IPS-15b (cell line): ENCODE data around the gene CHKB.
"Not testable (repeated sequence)": the region's sequence is repeated elsewhere in the genome, so short reads cannot be mapped to it uniquely, and the experiment has no call there.

Experiments used
- H3K27me3 ChIP-seq: one replicate; pipeline ENCODE4 v1.6.1; 2013; ENCODE audit warnings: low read length; ENCODE audit not compliant: control insufficient read depth, insufficient read depth
- H3K36me3 ChIP-seq: one replicate; pipeline ENCODE4 v1.6.1; 2013; ENCODE audit warnings: low read length; ENCODE audit not compliant: control insufficient read depth, insufficient read depth
- H3K4me1 ChIP-seq: one replicate; pipeline ENCODE4 v1.6.1; 2013; ENCODE audit warnings: mild to moderate bottlenecking, low read length; ENCODE audit not compliant: control insufficient read depth, insufficient read depth
- H3K4me3 ChIP-seq: one replicate; pipeline ENCODE4 v1.5.1; 2013; ENCODE audit warnings: low read depth, low read length
- H3K9ac ChIP-seq: one replicate; pipeline ENCODE4 v1.6.1; 2013; ENCODE audit warnings: low read depth, mild to moderate bottlenecking, low read length
- H3K9me3 ChIP-seq: one replicate; pipeline ENCODE4 v1.6.1; 2013; ENCODE audit warnings: mild to moderate bottlenecking, low read length; ENCODE audit not compliant: control insufficient read depth, insufficient read depth

CHKB gene

GRCh38 chr22:50548040-50548920, 34.4 kb downstream of the CHKB start:
- no peaks in the 10 kb centered on the region for H3K36me3 ChIP-seq
- H3K9ac ChIP-seq, result no peak overlapping the region
- H3K9me3 ChIP-seq, result no peaks in the 10 kb centered on the region
- H3K4me1 ChIP-seq, result peaks cover 2% of the 10 kb centered on the region
- H3K27me3 ChIP-seq, result peaks cover 30% of the 10 kb centered on the region
- no peak overlapping the region for H3K4me3 ChIP-seq

- peaks cover 30% of the 10 kb centered on the region for H3K27me3 ChIP-seq
- H3K4me3 ChIP-seq, result no peak overlapping the region
- no peaks in the 10 kb centered on the region for H3K36me3 ChIP-seq
- H3K9ac ChIP-seq, result no peak overlapping the region
- no peaks in the 10 kb centered on the region for H3K9me3 ChIP-seq
- H3K4me1 ChIP-seq, result peaks cover 2% of the 10 kb centered on the region
Measured at GRCh38 chr22:50547263-50547985, 35.2 kb downstream of the CHKB start.

- Histone ChIP-seq H3K4me3 (no peak overlapping the region), H3K36me3 (no peaks in the 10 kb centered on the region), H3K27me3 (peaks cover 30% of the 10 kb centered on the region), H3K4me1 (peaks cover 2% of the 10 kb centered on the region), H3K9ac (no peak overlapping the region), H3K9me3 (no peaks in the 10 kb centered on the region)
Measured at GRCh38 chr22:50546326-50547262, 36.1 kb downstream of the CHKB start.

GRCh38 chr22:50545522-50546325, 36.9 kb downstream of the CHKB start, which contains the start of gene KLHDC7B:
KLHDC7B (plus strand) TSS chr22:50545899; CDS start chr22:50546244, 345 bp downstream.
- H3K9ac ChIP-seq, result no peak within 1 kb of the TSS
- peaks cover 2% of the 10 kb centered on the region for H3K4me1 ChIP-seq
- H3K36me3 ChIP-seq, result no peaks in the 10 kb centered on the region
- H3K4me3 ChIP-seq, result no peak within 1 kb of the TSS
- peaks cover 30% of the 10 kb centered on the region for H3K27me3 ChIP-seq
- H3K9me3 ChIP-seq, result no peaks in the 10 kb centered on the region

GRCh38 chr22:50544746-50545253, 37.8 kb downstream of the CHKB start:
- H3K4me3 ChIP-seq, result no peak overlapping the region
- H3K9ac ChIP-seq, result no peak overlapping the region
- peaks cover 24% of the 10 kb centered on the region for H3K27me3 ChIP-seq
- H3K36me3 ChIP-seq, result no peaks in the 10 kb centered on the region
- H3K9me3 ChIP-seq, result no peaks in the 10 kb centered on the region
- H3K4me1 ChIP-seq, result peaks cover 2% of the 10 kb centered on the region

- peaks cover 2% of the 10 kb centered on the region for H3K4me1 ChIP-seq
- peaks cover 24% of the 10 kb centered on the region for H3K27me3 ChIP-seq
- H3K4me3 ChIP-seq, result peak overlapping the region; percentile 18
- no peaks in the 10 kb centered on the region for H3K36me3 ChIP-seq
- no peak overlapping the region for H3K9ac ChIP-seq
- H3K9me3 ChIP-seq, result no peaks in the 10 kb centered on the region
Measured at GRCh38 chr22:50544078-50544745, 38.4 kb downstream of the CHKB start.

- H3K27me3 ChIP-seq, result peaks cover 21% of the 10 kb centered on the region
- H3K36me3 ChIP-seq, result no peaks in the 10 kb centered on the region
- H3K4me1 ChIP-seq, result no peaks in the 10 kb centered on the region
- no peak overlapping the region for H3K9ac ChIP-seq
- no peaks in the 10 kb centered on the region for H3K9me3 ChIP-seq
- no peak overlapping the region for H3K4me3 ChIP-seq
Measured at GRCh38 chr22:50542416-50542927, 40.2 kb downstream of the CHKB start.

- not testable (repeated sequence) for H3K9ac ChIP-seq, H3K9me3 ChIP-seq, H3K36me3 ChIP-seq, H3K4me3 ChIP-seq, H3K4me1 ChIP-seq
- peaks cover 19% of the 10 kb centered on the region for H3K27me3 ChIP-seq
Measured at GRCh38 chr22:50541667-50542026, 41.0 kb downstream of the CHKB start.

- Histone ChIP-seq H3K9me3 (no peaks in the 10 kb centered on the region), H3K36me3 (no peaks in the 10 kb centered on the region), H3K9ac (no peak overlapping the region), H3K4me3 (no peak overlapping the region), H3K27me3 (peaks cover 10% of the 10 kb centered on the region), H3K4me1 (no peaks in the 10 kb centered on the region)
Measured at GRCh38 chr22:50540381-50540780, 42.3 kb downstream of the CHKB start.

GRCh38 chr22:50537765-50538164, 44.9 kb downstream of the CHKB start:
- Histone ChIP-seq H3K4me3 (no peak overlapping the region), H3K27me3 (peaks cover 11% of the 10 kb centered on the region), H3K4me1 (no peaks in the 10 kb centered on the region), H3K9me3 (no peaks in the 10 kb centered on the region), H3K36me3 (no peaks in the 10 kb centered on the region), H3K9ac (no peak overlapping the region)
